SJSA1 (cell line): ENCODE data around the gene EVC2. TPM values are rescaled to one million over a fixed set of nuclear protein-coding genes. Genes with fewer than 3 reads are reported as not detected.
A peak's percentile ranks its signal among the peaks of the same experiment; 100 is the strongest.

ENCODE experiments used
- DNase-seq, 2 experiments: peaks; one replicate each; pipeline ENCODE4 v3.0.0-alpha.2; 2015 to 2020; ENCODE audit warnings: low spot score in 2 of 2, low read depth in 1 of 2
- H3K27ac ChIP-seq: fragments of 250-450 bp; sonication (Bioruptor Pico); 2 replicates; pipeline ENCODE4 v1.5.1; 2020; ENCODE audit warnings: mild to moderate bottlenecking, moderate library complexity
- H3K27me3 ChIP-seq: fragments of 250-450 bp; sonication (Bioruptor Pico); replicated peaks from 2 replicates; pipeline ENCODE4 v1.5.1; 2020; ENCODE audit warnings: mild to moderate bottlenecking, moderate library complexity
- H3K36me3 ChIP-seq: fragments of 250-450 bp; sonication (Bioruptor Pico); 2 replicates; pipeline ENCODE4 v1.5.1; 2020; ENCODE audit warnings: mild to moderate bottlenecking
- H3K4me1 ChIP-seq: fragments of 250-450 bp; sonication (Bioruptor Pico); replicated peaks from 2 replicates; pipeline ENCODE4 v1.6.1; 2021; ENCODE audit warnings: mild to moderate bottlenecking
- H3K4me3 ChIP-seq: fragments of 250-450 bp; sonication (Bioruptor Pico); 2 replicates; pipeline ENCODE4 v1.5.1; 2020; ENCODE audit warnings: mild to moderate bottlenecking
- H3K9me3 ChIP-seq: fragments of 250-450 bp; sonication (Bioruptor Pico); replicated peaks from 2 replicates; pipeline ENCODE4 v1.5.1; 2020; ENCODE audit warnings: mild to moderate bottlenecking
- total RNA-seq: library from RNA; depleted of rRNA; stranded (reverse); fragments of >200 nt; shearing (Covaris generic); gene quantifications from 2 replicates; pipeline ENCODE4 v1.2.3, GENCODE V29; 2014; rRNA removed

The EVC2 gene
- 0.94 and 2.7 TPM in 2 replicates for total RNA-seq

- Histone ChIP-seq H3K4me3 (peak within 1 kb of the TSS; percentile 54), H3K36me3 (no peaks in the 10 kb centered on the region), H3K27me3 (no peaks in the 10 kb centered on the region), H3K9me3 (no peaks in the 10 kb centered on the region), H3K27ac (peak within 1 kb of the TSS; percentile 45), H3K4me1 (peaks cover 30% of the 10 kb centered on the region)
- DNase-seq: peak in 1 of 2 experiments; percentile 9
These were observed at the start of gene EVC2 for GRCh38 chr4:5708449-5709206. EVC2 (minus strand) TSS chr4:5708559; CDS start chr4:5708513, 46 bp downstream.

- H3K27ac ChIP-seq: peak overlapping the region; percentile 91
- no peaks in the 10 kb centered on the region for H3K9me3 ChIP-seq
- H3K4me1 ChIP-seq: peaks cover 33% of the 10 kb centered on the region
- H3K4me3 ChIP-seq: no peak overlapping the region
- H3K27me3 ChIP-seq: no peaks in the 10 kb centered on the region
- peaks cover 33% of the 10 kb centered on the region for H3K36me3 ChIP-seq
- DNase-seq: no peak
These were observed 49.6 kb upstream of the EVC2 start for GRCh38 chr4:5757954-5758353.

- H3K36me3 ChIP-seq: peaks cover 33% of the 10 kb centered on the region
- peaks cover 37% of the 10 kb centered on the region for H3K4me1 ChIP-seq
- DNase-seq: no peak
- H3K4me3 ChIP-seq: no peak overlapping the region
- peak overlapping the region; percentile 91 for H3K27ac ChIP-seq
- H3K27me3 ChIP-seq: no peaks in the 10 kb centered on the region
- H3K9me3 ChIP-seq: no peaks in the 10 kb centered on the region
These were observed 49.2 kb upstream of the EVC2 start for GRCh38 chr4:5757536-5757935.

- H3K36me3 ChIP-seq: peaks cover 33% of the 10 kb centered on the region
- H3K4me1 ChIP-seq: peaks cover 41% of the 10 kb centered on the region
- no peak for DNase-seq
- H3K27ac ChIP-seq: peak overlapping the region; percentile 91; the same call in 1 of the 2 replicates
- H3K27me3 ChIP-seq: no peaks in the 10 kb centered on the region
- H3K9me3 ChIP-seq: no peaks in the 10 kb centered on the region
- no peak overlapping the region for H3K4me3 ChIP-seq
These were observed 48.7 kb upstream of the EVC2 start for GRCh38 chr4:5757091-5757490.

- no peak overlapping the region for H3K27ac ChIP-seq
- H3K36me3 ChIP-seq: peaks cover 33% of the 10 kb centered on the region
- no peak overlapping the region for H3K4me3 ChIP-seq
- no peak for DNase-seq
- no peaks in the 10 kb centered on the region for H3K9me3 ChIP-seq
- peaks cover 47% of the 10 kb centered on the region for H3K4me1 ChIP-seq
- no peaks in the 10 kb centered on the region for H3K27me3 ChIP-seq
These were observed 47.9 kb upstream of the EVC2 start for GRCh38 chr4:5756271-5756670.

- Histone ChIP-seq H3K9me3 (no peaks in the 10 kb centered on the region), H3K4me1 (peaks cover 51% of the 10 kb centered on the region), H3K36me3 (peaks cover 33% of the 10 kb centered on the region), H3K27me3 (no peaks in the 10 kb centered on the region), H3K4me3 (no peak overlapping the region), H3K27ac (no peak overlapping the region)
- no peak for DNase-seq
These were observed 47.3 kb upstream of the EVC2 start for GRCh38 chr4:5755679-5756078.

GRCh38 chr4:5755161-5755560, 46.8 kb upstream of the EVC2 start:
- Histone ChIP-seq H3K4me3 (no peak overlapping the region), H3K27ac (no peak overlapping the region), H3K9me3 (no peaks in the 10 kb centered on the region), H3K27me3 (no peaks in the 10 kb centered on the region), H3K36me3 (peaks cover 33% of the 10 kb centered on the region), H3K4me1 (peaks cover 51% of the 10 kb centered on the region)
- DNase-seq: no peak

- peak overlapping the region; percentile 64; the same call in 1 of the 2 replicates for H3K27ac ChIP-seq
- no peak overlapping the region for H3K4me3 ChIP-seq
- H3K27me3 ChIP-seq: no peaks in the 10 kb centered on the region
- DNase-seq: no peak
- peaks cover 51% of the 10 kb centered on the region for H3K4me1 ChIP-seq
- H3K36me3 ChIP-seq: peaks cover 34% of the 10 kb centered on the region
- no peaks in the 10 kb centered on the region for H3K9me3 ChIP-seq
These were observed 46.1 kb upstream of the EVC2 start for GRCh38 chr4:5754529-5754881.

GRCh38 chr4:5753766-5754528, 45.6 kb upstream of the EVC2 start:
- no peaks in the 10 kb centered on the region for H3K9me3 ChIP-seq
- peaks cover 45% of the 10 kb centered on the region for H3K4me1 ChIP-seq
- H3K4me3 ChIP-seq: no peak overlapping the region

GRCh38 chr4:5753366-5753765, 45.0 kb upstream of the EVC2 start:
- H3K4me3 ChIP-seq: no peak overlapping the region
- no peak for DNase-seq
- no peaks in the 10 kb centered on the region for H3K9me3 ChIP-seq
- no peaks in the 10 kb centered on the region for H3K27me3 ChIP-seq
- H3K36me3 ChIP-seq: peaks cover 36% of the 10 kb centered on the region
- peak overlapping the region; percentile 64 for H3K27ac ChIP-seq
- H3K4me1 ChIP-seq: peaks cover 42% of the 10 kb centered on the region

More at GRCh38 chr4:5753766-5754528, 45.6 kb upstream of the EVC2 start:
- peak; percentile 20 to 66 for DNase-seq
- Histone ChIP-seq H3K36me3 (peaks cover 36% of the 10 kb centered on the region), H3K27ac (peak overlapping the region; percentile 64), H3K27me3 (no peaks in the 10 kb centered on the region)

- Histone ChIP-seq H3K9me3 (no peaks in the 10 kb centered on the region), H3K27me3 (no peaks in the 10 kb centered on the region), H3K27ac (no peak overlapping the region), H3K36me3 (peaks cover 34% of the 10 kb centered on the region), H3K4me1 (peaks cover 41% of the 10 kb centered on the region), H3K4me3 (no peak overlapping the region)
- DNase-seq: no peak
These were observed 44.2 kb upstream of the EVC2 start for GRCh38 chr4:5752376-5753184.

- H3K4me1 ChIP-seq: peaks cover 47% of the 10 kb centered on the region
- peaks cover 29% of the 10 kb centered on the region for H3K36me3 ChIP-seq
- H3K9me3 ChIP-seq: no peaks in the 10 kb centered on the region
- no peak overlapping the region for H3K27ac ChIP-seq
- no peaks in the 10 kb centered on the region for H3K27me3 ChIP-seq
- H3K4me3 ChIP-seq: no peak overlapping the region
- no peak for DNase-seq
These were observed 43.5 kb upstream of the EVC2 start for GRCh38 chr4:5751666-5752375.
